NCI-H2107 treated with DMSO at 0.1 percent for 48 hours (cell line): ENCODE measurements around the gene CHMP2A.
"Not testable (repeated sequence)": the region's sequence is repeated elsewhere in the genome, so short reads cannot be mapped to it uniquely, and the experiment has no call there.

Experiments used
- DNase-seq: peaks from one replicate; lab custom pipeline; 2025; ENCODE audit not compliant: unreplicated experiment; lab: John Stamatoyannopoulos, UW

CHMP2A gene

DNA sequence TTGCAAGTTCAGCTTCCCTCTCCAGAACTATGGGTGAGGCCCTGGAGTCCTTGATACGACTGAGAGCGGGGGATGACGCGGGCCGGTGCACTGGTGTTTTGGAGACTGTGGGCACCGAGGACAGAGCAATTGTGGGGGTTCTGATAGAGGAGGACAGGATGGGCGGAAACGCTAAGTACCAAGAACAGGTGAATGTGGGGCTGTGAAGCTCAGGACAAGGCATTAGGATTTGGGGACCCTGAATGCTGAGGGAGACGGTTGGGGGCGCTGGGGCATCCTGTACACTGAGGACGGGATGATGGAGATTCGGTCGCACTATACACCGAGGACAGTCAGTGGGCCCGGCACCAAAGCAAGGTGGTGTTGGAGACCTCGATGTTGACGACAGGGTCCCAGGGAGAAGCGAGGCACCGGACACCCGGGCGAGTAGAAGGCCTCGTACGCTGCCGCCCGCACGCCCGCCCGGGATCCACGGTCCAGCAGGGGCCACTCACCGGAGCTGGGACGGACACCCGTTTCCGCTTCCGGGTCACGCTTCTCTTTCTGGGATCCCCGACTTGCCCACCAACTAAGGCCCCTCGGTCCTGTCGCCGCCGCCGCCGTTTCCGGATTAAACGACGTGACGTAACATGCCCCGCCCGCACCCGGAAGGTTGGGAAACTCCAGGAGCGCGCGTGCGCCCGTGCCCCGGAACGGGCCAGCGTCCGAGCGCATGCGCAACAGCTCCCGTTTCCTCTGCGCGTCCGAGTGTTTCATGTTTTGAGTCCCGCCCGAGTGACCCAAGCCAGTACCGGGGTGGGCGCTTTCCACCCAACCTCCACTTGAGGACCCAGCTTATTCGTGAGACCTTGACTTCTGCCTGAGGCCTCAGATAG is at the start of gene CHMP2A:
CHMP2A (minus strand) TSS at position 612 of the 875 bp plus-strand sequence. CDS start 893 bp downstream, outside the sequence.
- no peak for DNase-seq

DNA sequence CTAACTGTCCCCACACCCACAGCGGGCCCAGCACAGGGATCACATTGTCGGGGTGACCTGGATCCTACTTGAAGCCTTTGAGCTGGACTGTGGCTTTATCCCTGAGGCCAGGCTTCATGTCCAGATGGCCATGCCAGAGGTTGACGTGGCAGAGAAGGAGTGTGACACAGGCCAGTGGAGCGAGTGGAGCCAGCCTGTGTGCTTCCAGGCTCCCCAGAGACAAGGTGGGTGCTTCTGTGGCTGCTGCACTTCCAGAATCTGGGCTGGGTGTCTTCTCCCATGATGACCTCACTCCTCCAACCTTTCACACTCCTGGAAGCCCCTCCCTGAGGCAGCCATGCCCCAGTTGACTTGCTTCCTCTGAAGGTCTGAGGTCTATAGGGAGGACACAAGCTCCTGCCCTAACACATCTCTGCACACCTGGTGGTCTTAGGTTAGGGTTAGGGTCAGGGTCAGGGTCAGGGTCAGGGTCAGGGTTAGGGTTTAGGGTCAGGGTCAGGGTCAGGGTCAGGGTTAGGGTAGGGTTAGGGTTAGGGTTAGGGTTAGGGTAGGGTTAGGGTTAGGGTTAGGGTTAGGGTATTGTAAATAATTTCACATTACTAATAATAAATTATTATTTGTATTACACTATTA is 31.3 kb upstream of the CHMP2A start:
- no peak for DNase-seq

DNA sequence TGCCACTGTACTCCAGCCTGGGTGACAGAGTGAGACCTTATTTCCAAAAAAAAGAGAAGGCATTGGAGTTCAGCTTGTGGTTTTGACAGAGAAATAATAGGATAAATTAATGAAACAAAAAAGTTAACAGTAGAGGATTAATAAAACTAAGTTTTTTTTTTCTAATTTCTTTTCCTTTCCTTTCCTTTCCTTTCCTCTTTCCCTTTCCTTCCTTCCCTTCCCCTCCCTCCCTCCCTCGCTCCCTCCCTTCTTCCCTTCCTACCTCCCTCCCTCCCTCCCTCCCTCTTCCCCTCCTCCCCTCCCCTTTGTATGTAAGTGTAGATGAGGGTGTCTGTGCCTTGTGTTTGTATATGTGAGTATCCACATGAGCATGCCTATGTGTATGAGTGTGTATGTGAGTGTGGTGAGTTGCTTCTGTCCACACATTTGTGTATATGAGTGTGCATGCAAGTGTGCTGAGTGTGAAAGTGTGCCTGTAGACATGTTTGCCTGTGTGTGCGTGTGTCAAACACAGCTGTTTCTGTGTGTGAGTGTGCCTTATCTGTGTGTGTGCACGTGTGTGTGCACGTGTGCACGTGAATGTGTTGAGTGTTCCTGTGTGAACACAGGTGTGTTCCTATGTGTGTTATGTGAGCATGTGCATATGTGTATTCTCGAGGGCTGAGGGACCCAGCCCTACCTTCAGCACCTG is 30.7 kb upstream of the CHMP2A start:
- DNase-seq = no peak

DNA sequence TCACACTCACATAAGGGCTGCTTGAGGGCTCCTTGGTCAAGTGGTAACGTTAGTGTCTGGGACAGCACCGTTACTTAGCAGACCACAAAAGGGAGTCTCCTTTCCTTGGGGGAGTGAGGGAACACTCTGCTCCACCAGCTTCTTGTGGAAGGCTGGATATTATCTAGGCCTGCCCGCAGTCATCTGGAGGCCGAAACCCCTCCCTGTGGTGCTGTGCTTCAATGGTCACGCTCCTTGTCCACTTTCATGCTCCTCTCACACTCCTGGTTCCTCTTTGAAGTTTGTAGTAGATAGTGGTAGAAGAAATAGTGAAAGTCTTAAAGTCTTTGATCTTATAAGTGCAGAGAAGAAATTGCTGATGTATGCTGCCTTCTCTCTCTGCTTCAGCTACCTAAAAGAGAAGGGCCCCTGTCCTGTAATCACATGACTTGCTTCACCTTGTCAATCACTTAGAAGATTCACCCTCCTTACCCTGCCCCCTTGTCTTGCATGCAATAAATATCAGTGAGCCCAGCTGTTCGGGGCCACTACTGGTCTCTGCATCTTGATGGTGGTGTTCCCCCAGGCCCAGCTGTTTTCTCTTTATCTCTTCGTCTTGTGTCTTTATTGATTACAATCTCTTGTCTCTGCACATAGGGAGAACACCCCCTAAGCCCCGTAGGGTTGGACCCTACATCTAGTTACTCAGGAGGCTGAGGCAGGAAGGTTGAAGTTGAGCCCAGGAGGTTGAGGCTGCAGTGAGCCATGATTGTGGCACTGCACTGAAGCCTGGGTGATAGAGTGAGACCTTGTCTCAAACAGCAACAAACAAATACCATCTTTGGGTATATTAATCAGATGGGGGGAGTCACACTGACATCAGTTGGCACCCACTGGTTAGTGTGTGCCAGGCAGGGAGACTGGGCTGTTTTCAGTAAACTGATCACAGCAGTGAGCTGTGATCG is 29.9 kb upstream of the CHMP2A start:
- DNase-seq = no peak

DNA sequence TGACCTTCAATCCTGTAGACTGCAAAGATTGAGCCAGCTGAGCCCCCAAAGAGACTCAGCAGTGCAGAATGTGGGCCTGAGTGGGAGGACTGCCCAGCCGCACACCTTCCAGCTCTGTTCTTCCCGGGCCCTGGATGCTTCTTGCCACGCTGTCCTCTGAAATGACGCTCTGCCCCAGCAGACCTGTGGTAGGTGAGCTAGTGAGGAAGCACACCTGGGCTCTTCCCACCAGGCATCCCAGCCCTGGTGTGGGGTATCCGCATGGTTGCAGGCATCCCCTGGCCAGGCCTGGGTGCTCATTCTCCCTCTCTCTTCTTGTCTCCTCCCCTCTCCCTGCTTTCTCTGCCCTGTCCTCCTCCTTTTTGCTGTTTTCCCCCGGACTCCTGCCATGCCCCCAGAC is 28.1 kb upstream of the CHMP2A start:
- DNase-seq = no peak

DNA sequence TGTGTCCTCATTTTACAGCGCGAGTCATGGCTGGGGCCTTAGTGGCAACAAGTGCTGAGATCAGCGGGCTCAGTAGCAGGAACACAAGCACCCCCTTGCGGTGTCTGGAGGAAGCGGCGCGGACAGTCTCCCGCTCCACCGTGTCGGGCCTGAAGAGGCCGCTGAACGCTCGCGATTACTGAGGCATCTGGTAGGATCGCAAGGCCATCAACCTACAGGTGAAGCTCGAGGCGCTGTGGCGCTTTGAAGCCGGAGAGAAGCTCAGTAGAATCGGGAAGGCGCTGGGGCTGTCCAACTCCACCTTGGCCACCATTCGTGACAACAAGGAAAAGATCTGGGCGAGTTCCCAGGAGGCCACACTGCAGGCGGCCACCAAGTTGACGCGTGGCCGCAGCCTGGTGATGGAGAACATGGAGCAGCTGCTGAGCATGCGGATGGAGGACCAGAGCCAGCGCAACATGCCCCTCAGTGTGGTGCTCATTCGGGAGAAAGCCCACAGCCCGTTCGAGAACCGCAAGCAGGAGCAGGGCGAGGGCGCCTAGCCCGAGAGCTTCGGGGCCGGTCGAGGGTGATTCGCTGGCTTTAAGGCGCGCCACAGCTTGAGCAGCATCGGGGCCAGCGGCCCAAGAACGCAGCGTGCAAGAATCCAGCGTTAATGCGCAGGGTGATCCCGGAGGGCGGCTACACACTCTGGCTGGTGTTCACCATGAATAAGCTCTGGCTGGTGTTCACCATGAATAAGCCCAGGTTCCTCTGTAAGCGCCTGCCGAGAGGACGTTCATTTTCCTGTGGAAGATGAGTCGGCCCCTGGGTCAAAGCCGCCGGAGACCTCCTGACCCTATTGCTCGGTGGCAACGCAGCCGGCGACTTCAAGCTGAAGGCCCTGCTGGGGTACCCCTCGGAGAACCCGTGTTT is 26.6 kb upstream of the CHMP2A start:
- DNase-seq = no peak

DNA sequence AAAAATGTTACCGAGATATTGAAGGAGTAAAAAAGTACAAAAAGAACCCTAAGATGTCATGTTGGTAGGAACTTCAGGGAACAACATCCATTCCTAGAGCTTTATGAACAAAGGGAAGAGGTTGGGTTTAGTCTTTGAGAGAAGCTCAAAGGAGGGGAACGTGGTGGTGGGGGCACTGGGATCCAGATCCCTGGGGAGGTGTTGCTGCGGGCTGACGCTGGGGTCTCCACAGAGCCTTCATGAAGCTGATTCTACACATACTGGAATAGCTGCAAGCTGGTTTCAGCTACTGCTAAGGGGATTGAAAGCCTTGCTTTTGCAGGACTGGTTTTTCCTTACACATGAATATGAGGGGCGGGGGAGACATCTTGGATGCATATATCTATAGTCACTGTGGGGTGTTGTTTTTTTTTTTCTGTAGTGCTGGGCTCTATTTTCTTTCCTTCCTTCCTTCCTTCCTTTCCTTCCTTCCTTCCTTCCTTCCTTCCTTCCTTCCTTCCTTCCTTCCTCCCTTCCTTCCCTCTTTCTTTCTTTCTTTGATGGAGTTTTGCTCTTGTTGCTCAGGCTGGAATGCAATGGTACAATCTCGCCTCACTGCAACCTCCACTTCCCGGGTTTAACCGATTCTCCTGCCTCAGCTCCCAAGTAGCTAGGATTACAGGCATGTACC is 24.7 kb upstream of the CHMP2A start:
- DNase-seq = no peak

DNA sequence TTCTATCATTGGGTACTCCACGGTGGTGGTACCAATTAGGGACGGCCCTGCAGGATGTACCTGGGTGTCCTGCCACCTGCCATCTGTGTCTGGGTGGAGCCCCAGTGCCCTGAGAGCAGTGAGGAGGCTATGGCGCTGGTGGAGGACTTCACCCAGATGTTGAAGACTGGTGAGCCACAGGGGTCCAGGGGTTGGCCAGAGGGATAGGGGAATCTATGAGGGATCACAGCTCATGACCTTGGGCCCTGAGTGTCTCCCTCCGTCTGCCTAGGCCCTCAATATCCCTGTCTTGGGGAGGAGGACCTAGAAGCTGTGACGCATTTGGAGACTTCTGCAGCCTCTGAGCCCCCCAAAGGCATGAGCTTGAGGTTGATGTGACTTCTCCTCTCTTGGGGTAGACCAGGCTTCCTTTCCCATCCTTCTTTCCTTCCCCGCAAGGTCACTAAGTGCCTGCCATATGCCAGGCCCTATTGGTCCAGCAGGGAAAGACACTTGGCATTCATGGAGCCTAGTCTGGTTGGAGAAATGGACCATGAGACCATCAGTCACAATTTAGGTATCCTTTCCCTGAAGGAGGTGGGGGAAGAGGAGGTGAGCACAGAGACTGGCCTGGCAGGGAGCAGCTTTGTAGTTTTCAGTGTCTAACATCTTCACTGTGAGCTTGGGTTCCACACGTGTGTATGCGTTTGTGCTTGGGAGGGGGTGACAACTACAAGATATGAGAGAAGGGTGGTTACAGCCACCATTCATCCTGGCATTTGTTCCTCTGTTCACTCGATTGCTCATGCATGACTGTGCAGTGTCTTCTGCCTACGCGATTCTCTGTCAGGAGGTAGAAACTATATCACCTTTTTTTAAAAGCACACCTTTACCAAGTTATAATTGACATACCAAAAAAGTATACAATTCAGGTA is 23.4 kb upstream of the CHMP2A start:
- no peak for DNase-seq

DNA sequence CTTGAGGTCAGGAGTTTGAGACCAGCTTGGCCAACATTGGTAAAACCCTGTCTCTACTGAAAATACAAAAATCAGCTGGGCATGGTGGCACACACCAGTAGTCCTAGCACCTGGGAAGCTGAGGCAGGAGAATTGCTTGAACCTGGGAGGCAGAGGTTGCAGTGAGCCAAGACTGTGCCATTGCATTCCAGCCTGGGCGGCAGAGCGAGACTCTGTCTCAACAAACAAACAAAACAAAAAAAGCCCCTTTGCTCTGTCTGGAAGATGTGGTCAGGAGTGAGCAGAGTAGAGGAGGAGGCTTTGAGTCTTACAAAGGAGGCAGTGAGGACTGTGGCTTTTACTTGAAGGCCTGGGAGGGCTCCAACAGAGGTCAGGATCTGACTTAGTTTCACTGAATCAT is 22.7 kb upstream of the CHMP2A start:
- not testable (repeated sequence) for DNase-seq

DNA sequence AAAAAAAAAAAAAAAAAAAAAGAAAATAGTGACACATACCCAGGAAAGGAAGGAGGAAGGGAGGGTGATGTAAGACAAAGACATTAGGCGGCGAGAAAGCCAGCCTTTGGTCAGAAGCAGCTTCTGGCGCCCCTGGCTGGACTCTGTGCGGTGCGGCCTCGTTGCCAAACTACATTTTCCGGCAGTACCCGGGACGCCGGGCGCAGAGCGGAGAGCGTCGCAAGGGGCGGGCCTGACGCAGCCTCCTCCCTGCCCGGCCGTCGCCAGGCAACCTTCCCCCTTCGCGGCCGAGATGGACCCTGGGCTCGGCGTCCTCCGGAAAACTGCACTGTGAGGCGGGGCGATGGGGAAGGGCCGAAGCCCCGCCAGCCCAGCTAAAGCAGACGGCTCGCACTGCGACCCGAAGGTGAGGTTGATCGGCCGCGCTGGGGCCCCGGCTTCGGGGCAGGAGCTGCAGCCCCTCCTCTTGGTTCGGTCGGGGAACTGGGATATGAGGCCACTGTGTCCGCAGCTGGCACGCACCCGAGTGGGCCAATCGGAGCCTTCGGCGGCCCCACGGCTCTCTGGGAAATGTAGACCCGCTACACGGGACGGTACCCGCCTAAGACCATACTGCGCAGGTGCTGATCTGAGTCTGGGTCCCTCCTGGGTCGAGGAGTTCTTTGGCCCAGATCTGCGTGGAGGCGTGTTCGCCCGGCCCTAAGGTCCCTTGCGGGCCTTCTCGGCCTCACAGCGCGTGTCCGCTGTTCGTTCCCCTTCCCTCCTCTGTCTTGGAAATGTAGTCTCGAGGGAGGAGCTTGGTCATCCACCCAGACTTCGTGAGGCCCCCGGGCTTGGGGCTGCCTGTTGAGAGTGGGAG is 20.5 kb upstream of the CHMP2A start:
- DNase-seq = no peak

DNA sequence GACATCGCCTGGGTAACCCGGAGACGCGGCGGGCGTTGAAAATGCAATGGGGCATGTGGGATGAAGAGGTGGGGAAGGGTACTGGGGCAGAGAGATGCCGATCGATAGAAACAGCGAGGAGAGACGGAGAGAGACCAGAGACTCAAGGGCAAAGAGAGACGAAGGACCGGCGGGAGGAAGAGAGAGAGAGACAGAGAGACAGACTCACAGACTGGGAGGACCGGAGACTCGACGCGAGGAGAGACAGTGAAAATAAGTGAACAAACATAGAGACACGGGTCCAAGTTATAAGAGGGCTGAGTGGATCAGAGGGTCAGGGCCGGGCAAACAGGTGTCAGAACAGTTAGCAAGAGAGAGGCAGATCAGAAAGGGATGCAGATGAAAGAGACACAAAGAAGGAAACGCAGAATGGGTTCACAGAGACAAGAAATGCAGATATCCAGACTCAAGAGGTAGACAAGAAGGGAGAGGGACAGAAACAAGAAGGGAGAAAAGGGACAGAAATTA is 18.8 kb upstream of the CHMP2A start:
- no peak for DNase-seq

DNA sequence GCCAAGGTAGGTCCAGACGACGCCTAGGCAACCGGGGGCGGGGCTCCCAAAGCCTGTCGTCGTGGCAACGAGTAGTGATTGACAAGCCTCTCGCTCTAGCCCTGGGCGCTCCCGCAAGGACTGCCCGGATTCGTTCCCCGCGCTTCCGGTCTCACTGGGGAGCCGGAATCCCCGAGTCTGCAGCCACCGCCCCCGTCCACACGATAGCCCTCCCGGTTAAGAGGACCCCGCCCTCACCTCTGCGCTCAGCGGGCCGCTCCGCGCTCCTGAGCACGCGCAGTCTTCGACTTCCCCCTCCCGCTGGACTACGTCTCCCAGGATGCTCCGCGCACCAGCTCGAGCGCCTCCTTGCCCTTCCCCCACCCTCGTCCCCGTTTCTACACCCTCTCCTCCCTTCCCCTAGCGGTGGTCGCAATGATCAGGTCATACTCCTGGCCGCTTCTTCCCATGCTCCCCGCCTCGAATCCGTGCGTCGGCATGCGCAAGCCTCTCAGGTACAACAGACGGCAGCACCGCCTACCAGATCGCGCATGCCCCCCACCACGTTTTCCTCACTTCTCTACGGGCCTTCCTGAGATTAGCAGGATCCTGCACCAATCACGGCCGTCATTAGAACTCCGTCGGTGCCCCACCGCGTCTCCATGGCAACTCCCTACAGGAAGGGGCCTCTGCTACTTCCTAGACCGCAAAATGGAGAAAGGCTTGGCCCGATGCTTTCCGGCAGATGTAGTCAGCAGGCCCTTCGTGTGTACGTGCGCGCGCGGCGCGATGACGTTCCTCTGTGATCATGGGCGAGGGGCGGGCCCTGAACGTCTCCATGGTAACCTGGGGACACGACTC is 18.1 kb upstream of the CHMP2A start, which contains the start of gene MZF1:
MZF1 (minus strand) TSS at position 518 of the 840 bp plus-strand sequence. CDS start 1,946 bp downstream, outside the sequence.
- DNase-seq = no peak

DNA sequence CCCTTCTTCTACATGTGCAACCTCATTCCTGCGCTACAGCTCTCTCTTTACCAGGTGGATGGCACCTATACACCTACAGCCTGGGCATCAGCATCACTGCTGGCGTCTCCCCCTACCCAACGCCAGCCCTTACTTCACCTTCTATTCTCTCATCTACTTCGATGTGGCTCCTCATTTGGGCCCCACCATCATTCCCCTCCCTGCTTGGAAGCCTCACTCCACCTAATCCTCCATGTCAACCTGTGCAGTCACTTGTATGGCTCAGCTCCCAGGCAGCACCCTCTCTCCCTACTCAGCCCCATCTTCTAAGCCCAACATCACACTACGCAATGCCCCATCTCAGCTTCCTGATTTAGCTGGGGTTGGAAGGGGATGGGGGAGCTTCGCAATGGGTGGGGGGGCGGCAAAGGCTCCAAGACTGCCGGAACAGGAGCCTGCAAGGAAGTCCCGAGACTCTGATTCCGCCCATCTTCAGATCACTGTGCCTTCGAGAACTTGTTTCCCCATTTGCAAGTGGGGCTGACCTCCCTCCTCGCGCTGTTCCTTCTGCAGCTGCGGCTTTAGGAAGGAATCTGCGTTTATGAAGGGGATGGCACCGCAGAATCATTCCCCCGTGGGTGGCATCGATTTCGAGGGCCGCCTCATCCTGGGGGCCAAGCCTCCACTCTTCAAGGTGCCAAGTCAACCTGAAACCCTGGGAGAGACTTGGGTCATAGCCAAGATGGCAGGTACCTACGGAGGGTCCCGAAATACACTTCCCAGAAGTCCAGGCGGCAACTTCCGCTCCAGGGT is 17.3 kb upstream of the CHMP2A start:
- DNase-seq = no peak

DNA sequence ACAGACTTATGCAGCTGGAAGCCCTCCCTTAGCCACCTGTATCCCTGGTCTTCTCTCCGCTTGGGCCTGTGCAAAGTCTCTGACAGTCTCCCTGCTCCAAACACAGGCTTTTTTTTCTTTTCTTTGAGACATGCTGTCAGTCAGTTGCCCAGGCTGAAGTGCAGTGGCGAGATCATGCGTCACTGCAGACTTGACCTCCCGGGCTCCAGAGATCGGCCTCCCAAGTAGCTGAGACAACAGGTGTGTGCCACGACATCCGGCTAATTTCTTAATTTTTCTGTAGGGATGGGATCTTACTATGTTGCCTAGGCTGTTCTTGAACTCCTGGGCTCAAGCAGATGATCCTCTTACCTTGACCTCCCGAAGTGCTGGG is 16.7 kb upstream of the CHMP2A start:
- DNase-seq = no peak
